ENCODE measurements around the gene C2CD3.
"Not testable (repeated sequence)": the region's sequence is repeated elsewhere in the genome, so short reads cannot be mapped to it uniquely, and the experiment has no call there.

The C2CD3 gene

GRCh38 chr11:74120260-74121035, 50.4 kb downstream of the C2CD3 start:
- not testable (repeated sequence) for DNase-seq (ENCODE audit: low spot score)

- DNase-seq (ENCODE audit: low spot score), result no peak
These were observed 54.1 kb downstream of the C2CD3 start for GRCh38 chr11:74116719-74117118.

- no peak for DNase-seq (ENCODE audit: low spot score)
These were observed 57.9 kb downstream of the C2CD3 start for GRCh38 chr11:74112877-74113276.

GRCh38 chr11:74106124-74106523, 64.7 kb downstream of the C2CD3 start:
- no peak for DNase-seq (ENCODE audit: low spot score)

- no peak for DNase-seq (ENCODE audit: low spot score)
These were observed 68.5 kb downstream of the C2CD3 start for GRCh38 chr11:74102321-74102720.

- DNase-seq (ENCODE audit: low spot score), result no peak
These were observed 70.1 kb downstream of the C2CD3 start for GRCh38 chr11:74100735-74101134.

- no peak for DNase-seq (ENCODE audit: low spot score)
These were observed 70.6 kb downstream of the C2CD3 start for GRCh38 chr11:74100231-74100630.

DNA sequence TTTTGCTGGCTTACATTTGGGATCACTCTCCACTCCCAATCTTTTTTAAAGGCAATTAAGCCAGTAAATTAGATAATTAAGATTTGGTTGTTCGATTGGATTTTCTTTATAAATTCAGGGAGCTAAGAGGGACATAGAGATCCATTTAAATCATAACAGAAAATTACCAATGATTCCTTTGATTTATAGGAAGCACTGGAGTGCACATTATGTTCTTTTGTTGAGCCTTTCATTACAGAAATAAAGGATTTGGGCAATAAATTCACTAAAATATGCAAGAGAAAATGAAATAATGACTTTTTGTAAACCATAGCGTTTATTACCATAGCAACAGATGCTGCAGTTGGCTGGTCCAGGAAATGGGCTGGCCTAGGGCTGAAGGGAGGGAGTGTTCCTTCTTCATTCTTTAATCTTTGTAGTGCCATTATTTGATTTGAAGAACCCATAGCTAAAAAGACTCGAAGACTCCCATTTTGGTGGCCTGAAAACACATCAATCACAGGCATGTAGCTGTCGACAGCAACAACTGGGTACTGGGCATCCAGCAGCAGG, 73.0 kb downstream of the C2CD3 start:
- no peak for DNase-seq (ENCODE audit: low spot score)

GRCh38 chr11:74094393-74094792, 76.4 kb downstream of the C2CD3 start:
- DNase-seq (ENCODE audit: low spot score), result no peak

DNA sequence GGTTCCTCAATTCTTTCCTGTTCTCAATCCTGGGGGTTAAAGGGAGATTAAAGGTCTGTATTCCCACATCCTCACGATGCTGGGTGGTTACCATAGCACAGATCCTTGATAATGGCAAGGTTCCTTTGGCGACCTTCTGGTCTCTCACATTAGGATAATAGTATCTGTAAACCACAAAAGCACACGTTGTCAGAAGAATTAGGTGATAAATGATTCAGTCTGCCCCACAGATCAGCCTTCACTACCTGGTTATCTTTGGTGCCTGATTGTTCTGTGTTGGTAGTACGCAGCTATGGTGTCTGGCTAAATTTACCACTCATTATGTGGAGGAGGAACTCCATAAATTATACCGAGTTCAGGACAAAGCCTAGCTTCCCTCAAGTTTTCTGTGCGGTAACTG, 78.4 kb downstream of the C2CD3 start:
- no peak for DNase-seq (ENCODE audit: low spot score)

DNA sequence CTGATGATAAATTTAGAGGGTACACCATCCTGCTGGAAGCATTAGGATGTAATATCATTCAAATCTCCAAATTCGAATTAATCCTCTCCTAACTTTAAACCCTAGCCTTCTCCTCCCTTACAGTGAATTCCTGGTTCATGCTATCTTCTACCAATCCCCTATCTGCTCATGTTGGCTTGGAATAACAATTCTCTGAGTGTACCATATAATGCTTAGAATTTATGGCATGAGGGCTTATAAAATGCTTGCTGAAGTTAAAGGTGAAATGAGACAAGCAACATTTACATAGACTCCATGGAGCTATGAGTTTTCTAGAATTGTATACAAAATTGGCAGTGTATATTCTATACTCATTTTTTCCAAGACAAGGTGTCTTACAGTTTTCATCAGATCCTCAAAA, 79.3 kb downstream of the C2CD3 start:
- no peak for DNase-seq (ENCODE audit: low spot score)

GRCh38 chr11:74090701-74091100, 80.1 kb downstream of the C2CD3 start:
- DNase-seq (ENCODE audit: low spot score), result no peak

GRCh38 chr11:74086242-74086884, 84.4 kb downstream of the C2CD3 start:
- no peak for DNase-seq (ENCODE audit: low spot score)

GRCh38 chr11:74085542-74085892, 85.3 kb downstream of the C2CD3 start:
- no peak for DNase-seq (ENCODE audit: low spot score)

- DNase-seq (ENCODE audit: low spot score), result no peak
These were observed 85.8 kb downstream of the C2CD3 start for GRCh38 chr11:74084796-74085541.

DNA sequence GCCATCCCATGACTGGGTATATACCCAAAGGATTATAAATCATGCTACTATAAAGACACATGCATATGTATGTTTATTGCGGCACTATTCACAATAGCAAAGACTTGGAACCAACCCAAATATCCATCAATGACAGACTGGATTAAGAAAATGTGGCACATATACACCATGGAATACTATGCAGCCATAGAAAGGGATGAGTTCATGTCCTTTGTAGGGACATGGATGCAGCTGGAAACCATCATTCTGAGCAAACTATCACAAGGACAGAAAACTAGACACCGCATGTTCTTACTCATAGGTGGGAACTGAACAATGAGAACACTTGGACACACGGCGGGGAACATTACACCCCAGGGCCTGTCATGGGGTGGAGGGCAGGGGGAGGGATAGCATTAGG, 86.9 kb downstream of the C2CD3 start:
- DNase-seq (ENCODE audit: low spot score), result not testable (repeated sequence)

DNA sequence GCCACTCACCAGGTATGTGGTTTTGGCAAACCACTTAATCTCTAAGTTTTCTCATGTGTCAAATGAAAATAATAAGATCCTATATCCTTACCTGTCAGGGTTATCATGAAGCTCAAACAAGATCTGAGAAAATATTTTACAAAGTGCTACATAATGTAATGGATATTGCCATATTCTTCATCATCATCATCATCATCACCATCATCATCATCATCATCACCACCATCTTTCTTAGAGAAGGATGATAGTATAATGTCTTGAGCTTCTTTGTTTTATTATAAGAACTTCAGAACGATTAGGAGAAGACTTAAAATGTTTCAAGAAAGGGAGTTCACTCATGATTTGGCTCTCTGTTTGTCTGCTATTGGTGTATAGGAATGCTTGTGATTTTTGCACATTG, 89.4 kb downstream of the C2CD3 start:
- DNase-seq (ENCODE audit: low spot score), result no peak

DNA sequence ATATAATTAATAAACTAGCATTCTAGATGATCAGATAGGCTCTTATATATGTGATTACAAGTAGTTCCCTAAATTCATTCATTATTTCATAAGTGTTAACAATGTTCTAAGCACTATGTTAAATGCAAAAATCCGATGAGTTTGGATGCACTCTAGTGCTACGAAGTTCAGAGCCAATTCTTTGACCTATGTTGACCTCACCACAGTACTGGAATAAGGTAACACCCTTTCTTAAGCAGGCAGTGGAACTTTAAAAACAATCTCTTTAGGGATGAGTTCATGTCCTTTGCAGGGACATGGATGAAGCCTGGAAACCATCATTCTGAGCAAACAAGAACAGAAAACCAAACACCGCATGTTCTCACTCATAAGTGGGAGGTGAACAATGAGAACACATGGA, 93.6 kb downstream of the C2CD3 start:
- DNase-seq (ENCODE audit: low spot score), result no peak

DNA sequence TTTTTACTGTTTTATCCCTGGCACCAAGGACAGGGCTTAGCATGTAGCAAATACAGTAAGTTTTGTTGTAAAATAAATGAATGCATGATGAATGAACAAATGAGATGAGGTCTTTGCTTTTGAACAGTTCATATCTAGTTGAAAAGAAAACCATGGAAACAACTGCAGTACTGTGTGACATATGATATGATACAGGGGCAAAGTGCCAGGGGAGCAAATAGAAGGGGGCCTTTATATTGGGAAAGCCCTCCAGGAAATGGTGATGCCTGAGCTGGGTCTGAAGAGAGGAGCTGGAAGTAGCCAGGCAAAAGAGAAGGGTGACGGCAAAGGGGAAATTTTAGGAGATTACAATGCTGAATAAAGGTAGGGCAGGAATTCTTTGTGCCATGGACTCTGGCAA, 98.1 kb downstream of the C2CD3 start:
- DNase-seq (ENCODE audit: low spot score), result no peak

DNA sequence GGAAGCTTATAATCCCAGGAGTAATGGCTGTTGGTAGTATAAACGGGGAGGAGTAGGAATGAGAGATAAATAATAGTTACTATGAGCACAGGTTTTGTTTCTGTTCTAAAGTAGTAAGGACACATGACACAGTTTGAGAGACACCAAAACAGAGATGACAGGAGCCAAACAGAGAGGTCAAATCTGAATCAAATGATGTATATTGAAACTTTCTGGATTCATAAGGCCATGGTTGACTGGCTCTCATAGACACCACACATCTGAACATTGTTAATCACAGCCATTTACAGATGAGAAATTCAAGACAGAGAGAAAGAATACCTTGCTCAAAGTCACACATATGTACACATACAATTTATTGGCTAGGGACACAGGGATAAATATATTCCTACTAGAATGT, 98.5 kb downstream of the C2CD3 start:
- DNase-seq (ENCODE audit: low spot score), result no peak

DNA sequence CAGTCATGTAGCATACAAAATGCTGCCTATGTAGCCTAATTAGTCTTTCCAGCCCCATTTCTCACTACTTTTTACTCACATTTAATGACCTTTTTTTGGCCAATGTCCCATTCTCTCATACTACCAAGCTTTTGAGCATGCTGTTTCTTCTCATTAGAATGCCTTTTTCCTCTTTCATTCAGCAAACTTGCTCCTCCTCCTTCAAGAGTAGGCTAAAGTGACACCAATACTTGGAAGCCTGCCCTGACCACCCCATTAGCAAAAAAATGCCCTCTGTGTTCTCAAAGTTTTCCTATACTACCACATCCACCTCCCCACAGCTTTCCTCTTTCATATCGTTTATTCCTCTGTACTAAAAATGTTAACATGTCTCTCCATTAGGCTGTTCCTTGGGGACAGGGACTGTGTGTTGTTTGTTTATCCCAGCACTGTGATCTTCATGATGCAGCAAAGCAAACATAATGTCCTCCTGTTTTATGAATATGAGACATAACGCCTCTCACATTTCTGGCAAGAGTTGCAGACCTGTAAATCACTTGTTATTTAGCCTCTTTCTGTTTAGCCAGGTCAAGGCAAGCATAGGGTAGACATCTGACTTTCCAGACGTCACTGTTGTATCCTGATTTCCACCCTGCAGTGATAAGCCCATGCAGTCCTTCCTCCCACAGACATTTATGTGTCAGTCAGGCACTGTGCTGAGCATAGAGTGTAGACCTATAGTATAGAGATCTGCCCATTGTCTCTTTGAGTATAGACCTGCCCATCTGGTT, 99.9 kb downstream of the C2CD3 start:
- DNase-seq (ENCODE audit: low spot score), result no peak

All from AG08396 (cell line).